WTC11 (cell line): Measurements from ENCODE around the gene TMEM154.

Source experiments
- CBFB ChIP-seq: sonication (generic); formaldehyde crosslinking; IDR thresholded peaks from 2 replicates; pipeline ENCODE4 v1.8.1; 2022; ENCODE audit warnings: mild to moderate bottlenecking, low read depth, missing genetic modification reagents
- CREB1 ChIP-seq: sonication (generic); formaldehyde crosslinking; IDR thresholded peaks from 2 replicates; pipeline ENCODE4 v1.8.0; 2023; ENCODE audit warnings: mild to moderate bottlenecking, missing genetic modification reagents
- ETV6 ChIP-seq: sonication (generic); formaldehyde crosslinking; IDR thresholded peaks from 2 replicates; pipeline ENCODE4 v1.8.1; 2022; ENCODE audit warnings: mild to moderate bottlenecking, missing genetic modification reagents
- GABPB1 ChIP-seq: sonication (generic); formaldehyde crosslinking; IDR thresholded peaks from 2 replicates; pipeline ENCODE4 v1.8.1; 2023; ENCODE audit warnings: mild to moderate bottlenecking, missing genetic modification reagents
- KAT7 ChIP-seq: sonication (generic); formaldehyde crosslinking; IDR thresholded peaks from 2 replicates; pipeline ENCODE4 v1.8.1; 2023; ENCODE audit warnings: missing genetic modification reagents, mild to moderate bottlenecking, borderline replicate concordance
- NR3C1 ChIP-seq: sonication (generic); formaldehyde crosslinking; conservative IDR thresholded peaks from 2 replicates; pipeline ENCODE4 v1.8.1; 2023; ENCODE audit warnings: low read depth, mild to moderate bottlenecking, missing genetic modification reagents
- SMAD3 ChIP-seq: sonication (generic); formaldehyde crosslinking; IDR thresholded peaks from 2 replicates; pipeline ENCODE4 v1.8.0; 2022; ENCODE audit warnings: missing genetic modification reagents, mild to moderate bottlenecking, borderline replicate concordance
- SP1 ChIP-seq: sonication (generic); formaldehyde crosslinking; conservative IDR thresholded peaks from 2 replicates; pipeline ENCODE4 v1.8.1; 2022; ENCODE audit warnings: missing genetic modification reagents
- TP53 ChIP-seq: sonication (generic); formaldehyde crosslinking; IDR thresholded peaks from 2 replicates; pipeline ENCODE4 v1.8.1; 2023; ENCODE audit warnings: mild to moderate bottlenecking, missing genetic modification reagents
- USF1 ChIP-seq: sonication (generic); formaldehyde crosslinking; IDR thresholded peaks from 2 replicates; pipeline ENCODE4 v1.8.0; 2022; ENCODE audit warnings: mild to moderate bottlenecking, missing genetic modification reagents
- USF2 ChIP-seq: sonication (generic); formaldehyde crosslinking; IDR thresholded peaks from 2 replicates; pipeline ENCODE4 v1.8.1; 2023; ENCODE audit warnings: mild to moderate bottlenecking, missing genetic modification reagents, moderate library complexity
- ZNF121 ChIP-seq: sonication (generic); formaldehyde crosslinking; IDR thresholded peaks from 2 replicates; pipeline ENCODE4 v1.8.0; 2023; ENCODE audit warnings: missing genetic modification reagents
- TF ChIP-seq, protein P1 (sequence below): fragments of 200-600 bp; IDR thresholded peaks from 2 replicates; pipeline ENCODE4 v1.8.0; 2022; ENCODE audit warnings: antibody characterized with exemption

- TF ChIP-seq CREB1 (CRISPR knock-in tag): no peak
- TF ChIP-seq KAT7 (CRISPR knock-in tag): no peak
- no peak for TF ChIP-seq ZNF121 (CRISPR knock-in tag)
- TF ChIP-seq, protein P1, sequence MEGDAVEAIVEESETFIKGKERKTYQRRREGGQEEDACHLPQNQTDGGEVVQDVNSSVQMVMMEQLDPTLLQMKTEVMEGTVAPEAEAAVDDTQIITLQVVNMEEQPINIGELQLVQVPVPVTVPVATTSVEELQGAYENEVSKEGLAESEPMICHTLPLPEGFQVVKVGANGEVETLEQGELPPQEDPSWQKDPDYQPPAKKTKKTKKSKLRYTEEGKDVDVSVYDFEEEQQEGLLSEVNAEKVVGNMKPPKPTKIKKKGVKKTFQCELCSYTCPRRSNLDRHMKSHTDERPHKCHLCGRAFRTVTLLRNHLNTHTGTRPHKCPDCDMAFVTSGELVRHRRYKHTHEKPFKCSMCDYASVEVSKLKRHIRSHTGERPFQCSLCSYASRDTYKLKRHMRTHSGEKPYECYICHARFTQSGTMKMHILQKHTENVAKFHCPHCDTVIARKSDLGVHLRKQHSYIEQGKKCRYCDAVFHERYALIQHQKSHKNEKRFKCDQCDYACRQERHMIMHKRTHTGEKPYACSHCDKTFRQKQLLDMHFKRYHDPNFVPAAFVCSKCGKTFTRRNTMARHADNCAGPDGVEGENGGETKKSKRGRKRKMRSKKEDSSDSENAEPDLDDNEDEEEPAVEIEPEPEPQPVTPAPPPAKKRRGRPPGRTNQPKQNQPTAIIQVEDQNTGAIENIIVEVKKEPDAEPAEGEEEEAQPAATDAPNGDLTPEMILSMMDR: no peak
- TF ChIP-seq ETV6 (CRISPR knock-in tag): no peak
- TF ChIP-seq CBFB (CRISPR knock-in tag): no peak
- TF ChIP-seq USF2: no peak
- no peak for TF ChIP-seq TP53 (CRISPR knock-in tag)
- TF ChIP-seq SMAD3: no peak
- TF ChIP-seq NR3C1 (CRISPR knock-in tag): no peak
- no peak for TF ChIP-seq GABPB1 (CRISPR knock-in tag)
- TF ChIP-seq USF1 (CRISPR knock-in tag): no peak
- TF ChIP-seq SP1: no peak
These were observed 20.4 kb upstream of the TMEM154 start for GRCh38 chr4:152700151-152700550.
